Heart left ventricle (tissue), 13 donors: ENCODE measurements around the gene SPATA6.

Source experiments
- CTCF ChIP-seq, 12 donors: fragments of 200-600 bp; sonication (generic) in 4 of 12; IDR thresholded peaks; one replicate each; pipeline versions ENCODE4 v1.5.0 to v1.8.0; 2018 to 2022; ENCODE audit warnings: antibody characterized with exemption in 12 of 12, mild to moderate bottlenecking in 5 of 12
- POLR2A ChIP-seq, 2 donors: fragments of 450-650 bp; IDR thresholded peaks; one replicate each; pipeline ENCODE4 v1.6.1; 2017; ENCODE audit warnings: antibody characterized with exemption in 2 of 2, mild to moderate bottlenecking in 2 of 2, moderate library complexity in 2 of 2
- donor health status: ischemic (EF 13 %, LVEDD 7.1; RV severe dilation, severe dysfunction).
- donor health status: DM: no; HTN: yes; CAD: no.
- donor health status: DM: no; HTN: no; CAD: no.
- donor health status: ischemic (EF 25% LVEDD 6.9; RV normal size, moderate dysfunction).
- donor health status: ischemic (EF 25% LVEDD 5.7; RV mildly dilated, moderate dysfunction).
- donor health status: ischemic (EF 35%, LVEDD 5.7; RV mildly dilated, moderate dysfunction).
- donor health status: nonischemic (EF 11% LVEDD 7.7; RV severe dilation, severe dysfunction).
- donor health status: DM: yes; HTN: yes; CAD: no.
- donor health status: PGD.
- donor health status: ischemic (EF 29% LVEDD 5.4; RV normal size, mild dysfunction).
- donor health status: nonischemic (EF 23%, LVEDD 6.1; RV moderate dilation, normal function).

- TF ChIP-seq POLR2A (IDR thresholded peaks at IDR 0.05) (no peak), CTCF (IDR thresholded peaks at IDR 0.05) (no peak)
Observed at GRCh38 chr1:48249868-48250267, 222.1 kb downstream of the SPATA6 start.
